Omental fat pad (tissue), 4 donors: Measurements from ENCODE around the gene GLB1L2. TPM values are rescaled to one million over a fixed set of nuclear protein-coding genes. Genes with fewer than 3 reads are reported as not detected.
"Not testable (repeated sequence)": the region's sequence is repeated elsewhere in the genome, so short reads cannot be mapped to it uniquely, and the experiment has no call there.

ENCODE experiments used
- ATAC-seq: fragments of 150-250 bp; one replicate; pipeline ENCODE4 v1.9.1; 2016; ENCODE audit warnings: mild to moderate bottlenecking, moderate library complexity; ENCODE audit not compliant: low FRiP score
- DNase-seq: peaks from one replicate; pipeline ENCODE4 v3.0.0-alpha.2; 2019; ENCODE audit warnings: low spot score
- CTCF ChIP-seq, 3 donors: fragments of 450-650 bp; IDR thresholded peaks; one replicate each; pipeline ENCODE4 v1.5.1; 2016 to 2017; ENCODE audit warnings: antibody characterized with exemption in 3 of 3, mild to moderate bottlenecking in 3 of 3, moderate library complexity in 2 of 3
- total RNA-seq, 4 donors: library from RNA; depleted of rRNA; stranded (reverse); fragments of >200 nt; gene quantifications; one replicate each; pipeline ENCODE4 v1.1.0, GENCODE V29; 2016

GLB1L2 gene, protein sequence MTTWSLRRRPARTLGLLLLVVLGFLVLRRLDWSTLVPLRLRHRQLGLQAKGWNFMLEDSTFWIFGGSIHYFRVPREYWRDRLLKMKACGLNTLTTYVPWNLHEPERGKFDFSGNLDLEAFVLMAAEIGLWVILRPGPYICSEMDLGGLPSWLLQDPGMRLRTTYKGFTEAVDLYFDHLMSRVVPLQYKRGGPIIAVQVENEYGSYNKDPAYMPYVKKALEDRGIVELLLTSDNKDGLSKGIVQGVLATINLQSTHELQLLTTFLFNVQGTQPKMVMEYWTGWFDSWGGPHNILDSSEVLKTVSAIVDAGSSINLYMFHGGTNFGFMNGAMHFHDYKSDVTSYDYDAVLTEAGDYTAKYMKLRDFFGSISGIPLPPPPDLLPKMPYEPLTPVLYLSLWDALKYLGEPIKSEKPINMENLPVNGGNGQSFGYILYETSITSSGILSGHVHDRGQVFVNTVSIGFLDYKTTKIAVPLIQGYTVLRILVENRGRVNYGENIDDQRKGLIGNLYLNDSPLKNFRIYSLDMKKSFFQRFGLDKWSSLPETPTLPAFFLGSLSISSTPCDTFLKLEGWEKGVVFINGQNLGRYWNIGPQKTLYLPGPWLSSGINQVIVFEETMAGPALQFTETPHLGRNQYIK
- total RNA-seq = 1 to 10 TPM; 1.8 to 5.5 (median 2.4) TPM

- ATAC-seq (peak; percentile 92), DNase-seq (peak; percentile 29)
- no peak for TF ChIP-seq CTCF (IDR thresholded peaks at IDR 0.05)
These were observed at the start of gene GLB1L2 for GRCh38 chr11:134331354-134332188. Gene GLB1L2, plus strand, starts transcription at chr11:134331988. Its CDS starts 74 bp downstream, at chr11:134332062.

- ATAC-seq (peak; percentile 69), DNase-seq (no peak)
- TF ChIP-seq CTCF (IDR thresholded peaks at IDR 0.05) = no peak
These were observed 49.4 kb upstream of the GLB1L2 start for GRCh38 chr11:134282121-134283045.

DNA sequence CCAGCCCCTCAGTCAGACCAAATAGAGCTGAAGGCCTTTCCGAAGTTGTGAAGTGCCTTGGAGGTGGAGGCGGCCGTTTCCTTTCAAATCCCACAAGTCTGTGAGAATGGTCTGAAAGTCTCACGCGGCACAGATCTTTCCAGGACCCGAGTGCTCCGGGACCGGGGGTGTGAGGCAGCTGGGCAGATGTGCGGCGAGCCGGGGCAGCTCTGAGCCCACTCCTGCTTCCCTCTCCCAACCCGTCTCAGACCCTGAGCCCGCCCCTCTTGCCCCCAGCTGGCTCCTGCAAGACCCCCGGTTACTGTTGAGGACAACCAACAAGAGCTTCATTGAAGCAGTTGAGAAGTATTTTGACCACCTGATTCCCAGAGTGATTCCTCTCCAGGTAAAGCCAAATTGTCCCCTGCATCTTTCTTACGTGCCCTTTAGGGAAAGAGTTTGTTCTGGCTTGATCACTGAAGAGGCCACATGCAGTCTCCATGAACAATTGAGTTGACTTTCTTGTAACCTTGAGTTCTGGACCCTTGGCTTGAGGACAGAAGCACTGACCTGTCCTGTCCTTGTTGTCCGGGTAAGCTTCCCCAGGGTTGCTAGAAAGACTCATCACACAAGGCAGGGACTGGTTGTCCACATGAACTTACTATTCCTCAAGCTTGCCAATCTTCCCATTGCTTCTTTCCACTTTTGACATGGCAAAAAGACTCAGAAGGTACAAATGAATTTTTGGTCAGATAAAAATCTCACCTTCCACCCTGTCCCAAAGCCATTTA, 48.1 kb upstream of the GLB1L2 start:
- DNase-seq (no peak), ATAC-seq (no peak)
- TF ChIP-seq CTCF (IDR thresholded peaks at IDR 0.05) = no peak

DNA sequence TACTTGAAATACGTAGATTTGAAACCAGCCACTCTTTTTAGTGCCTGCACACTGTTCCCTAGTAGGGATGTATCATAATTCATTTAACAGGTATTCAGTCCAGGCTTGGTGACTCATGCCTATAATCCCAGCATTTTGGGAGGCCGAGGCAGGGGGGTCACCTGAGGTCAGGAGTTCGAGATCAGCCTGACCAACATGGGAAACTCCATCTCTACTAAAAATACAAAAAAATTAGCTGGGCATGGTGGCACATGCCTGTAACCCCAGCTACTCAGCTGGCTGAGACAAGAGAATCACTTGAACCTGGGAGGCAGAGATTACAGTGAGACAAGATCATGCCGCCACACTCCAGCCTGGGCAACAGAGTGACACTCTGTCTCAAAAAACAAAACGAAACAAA, 47.4 kb upstream of the GLB1L2 start:
- not testable (repeated sequence) for ATAC-seq, DNase-seq

DNA sequence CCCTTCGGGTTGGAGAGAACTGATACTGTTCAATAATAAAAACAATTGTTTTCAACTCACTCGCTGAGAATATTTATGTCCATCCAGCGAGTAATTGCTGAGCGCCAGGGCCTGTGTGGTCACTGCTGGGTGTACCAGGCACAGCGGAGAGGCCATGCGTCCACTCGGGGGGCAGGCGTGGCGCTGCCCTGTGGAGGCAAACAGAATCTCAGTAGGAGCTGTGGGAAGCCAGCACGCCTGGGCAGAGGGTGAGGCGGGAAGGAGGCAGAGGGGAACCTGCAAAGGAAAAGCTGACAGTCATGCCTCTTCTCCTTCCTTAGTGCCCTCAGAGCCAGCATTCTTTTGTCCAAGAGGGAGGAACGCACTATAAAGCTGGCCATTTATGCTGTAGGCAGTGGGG, 44.2 kb upstream of the GLB1L2 start:
- TF ChIP-seq CTCF (IDR thresholded peaks at IDR 0.05) = no peak
- ATAC-seq (no peak), DNase-seq (no peak)

GRCh38 chr11:134288486-134288885, 43.3 kb upstream of the GLB1L2 start:
- no peak for DNase-seq
- ATAC-seq = no peak
- no peak for TF ChIP-seq CTCF (IDR thresholded peaks at IDR 0.05)
